Natural killer cell treated with Interleukin-12 subunit alpha and Interleukin-12 subunit beta and Interleukin-15 and Interleukin-18, amount 100 ng/mL, for 72 hours (primary cell): Measurements from ENCODE around the gene OR11H6. TPM values are rescaled to one million over a fixed set of nuclear protein-coding genes. Genes with fewer than 3 reads are reported as not detected.
"Not testable (repeated sequence)": the region's sequence is repeated elsewhere in the genome, so short reads cannot be mapped to it uniquely, and the experiment has no call there.

Experiments used
- ATAC-seq, 2 donors: fragments of 150-1000 bp; cut with Tn5 transposase in 1 of 2; sonication (Bioruptor Pico), chemical (Tn5 transposase) in 1 of 2; 2 replicates each; pipeline ENCODE4 v1.10.0; 2021
- DNase-seq: peaks from one replicate; pipeline ENCODE4 v3.0.0; 2022; ENCODE audit warnings: low spot score
- H3K27ac Mint-ChIP-seq, 2 donors: 1 replicate in 1 of 2; 2 replicates in 1 of 2; pipeline ENCODE4 v1.8.0; 2022; ENCODE audit warnings: mixed read lengths in 2 of 2, mild to moderate bottlenecking in 1 of 2, moderate library complexity in 1 of 2
- H3K27me3 Mint-ChIP-seq, 2 donors: 1 replicate in 1 of 2; 2 replicates in 1 of 2; pipeline ENCODE4 v1.8.0; 2022; ENCODE audit warnings: mixed read lengths in 2 of 2
- H3K36me3 Mint-ChIP-seq: one replicate; pipeline ENCODE4 v1.8.0; 2022; ENCODE audit warnings: mixed read lengths
- H3K4me1 Mint-ChIP-seq, 2 donors: 1 replicate in 1 of 2; 2 replicates in 1 of 2; pipeline ENCODE4 v1.8.0; 2022; ENCODE audit warnings: low read depth in 2 of 2, mixed read lengths in 2 of 2, mild to moderate bottlenecking in 1 of 2
- H3K4me3 Mint-ChIP-seq: one replicate; pipeline ENCODE4 v1.8.0; 2022; ENCODE audit warnings: mixed read lengths
- H3K9me3 Mint-ChIP-seq: 2 replicates; pipeline ENCODE4 v1.8.0; 2022; ENCODE audit warnings: mixed read lengths
- total RNA-seq, 2 donors: library from RNA; stranded (reverse); gene quantifications; one replicate each; pipeline ENCODE4 v1.2.3, GENCODE V29; 2022

OR11H6 gene, protein sequence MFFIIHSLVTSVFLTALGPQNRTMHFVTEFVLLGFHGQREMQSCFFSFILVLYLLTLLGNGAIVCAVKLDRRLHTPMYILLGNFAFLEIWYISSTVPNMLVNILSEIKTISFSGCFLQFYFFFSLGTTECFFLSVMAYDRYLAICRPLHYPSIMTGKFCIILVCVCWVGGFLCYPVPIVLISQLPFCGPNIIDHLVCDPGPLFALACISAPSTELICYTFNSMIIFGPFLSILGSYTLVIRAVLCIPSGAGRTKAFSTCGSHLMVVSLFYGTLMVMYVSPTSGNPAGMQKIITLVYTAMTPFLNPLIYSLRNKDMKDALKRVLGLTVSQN
- total RNA-seq: not detected

- Mint-ChIP-seq H3K9me3 (peaks cover 7% of the 10 kb centered on the region), H3K4me1 (no peaks in the 10 kb centered on the region), H3K4me3 (no peak within 1 kb of the TSS), H3K36me3 (no peaks in the 10 kb centered on the region), H3K27ac (no peak within 1 kb of the TSS), H3K27me3 (peaks cover 4 to 11% of the 10 kb centered on the region in 2 donors)
- ATAC-seq (no peak), DNase-seq (no peak)
Measured at GRCh38 chr14:20223410-20223809, at the start of gene OR11H6. Gene OR11H6, plus strand, starts transcription at chr14:20223710. Its CDS starts 0 bp downstream, at chr14:20223710.

DNA sequence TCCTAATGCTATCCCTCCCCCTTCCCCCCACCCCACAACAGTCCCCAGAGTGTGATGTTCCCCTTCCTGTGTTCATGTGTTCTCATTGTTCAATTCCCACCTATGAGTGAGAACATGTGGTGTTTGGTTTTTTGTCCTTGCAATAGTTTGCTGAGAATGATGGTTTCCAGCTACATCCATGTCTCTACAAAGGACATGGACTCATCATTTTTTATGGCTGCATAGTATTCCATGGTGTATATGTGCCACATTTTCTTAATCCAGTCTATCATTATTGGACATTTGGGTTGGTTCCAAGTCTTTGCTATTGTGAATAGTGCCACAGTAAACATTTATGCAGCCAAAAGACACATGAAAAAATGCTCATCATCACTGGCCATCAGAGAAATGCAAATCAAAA is 49.3 kb upstream of the OR11H6 start:
- H3K4me1 Mint-ChIP-seq, H3K4me3 Mint-ChIP-seq, H3K27ac Mint-ChIP-seq, H3K36me3 Mint-ChIP-seq, H3K9me3 Mint-ChIP-seq, ATAC-seq, H3K27me3 Mint-ChIP-seq, DNase-seq: not testable (repeated sequence)

DNA sequence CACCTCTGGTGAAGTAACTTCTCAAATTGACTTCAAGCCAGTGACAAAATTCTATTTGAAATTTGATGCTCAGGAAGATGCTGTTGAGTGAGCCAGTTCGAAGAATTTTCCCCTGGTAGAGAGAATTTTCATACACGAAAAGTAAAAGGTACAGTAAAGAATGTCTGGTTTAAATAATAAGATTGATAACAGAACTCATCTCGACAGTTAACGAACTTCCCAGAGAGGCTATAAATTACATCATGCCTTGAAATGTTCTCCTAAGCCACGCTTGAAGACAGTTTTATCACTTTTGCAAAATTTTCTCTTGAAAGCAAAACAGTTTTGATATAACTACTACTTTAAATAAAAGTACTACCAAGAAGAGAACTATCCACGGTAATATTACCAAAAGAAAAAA is 47.2 kb upstream of the OR11H6 start:
- ATAC-seq (no peak), DNase-seq (no peak)
- Mint-ChIP-seq H3K4me3 (no peak overlapping the region), H3K4me1 (no peaks in the 10 kb centered on the region), H3K27me3 (peaks cover 0 to 7% of the 10 kb centered on the region in 2 donors), H3K36me3 (no peaks in the 10 kb centered on the region), H3K27ac (no peak overlapping the region), H3K9me3 (no peaks in the 10 kb centered on the region)

DNA sequence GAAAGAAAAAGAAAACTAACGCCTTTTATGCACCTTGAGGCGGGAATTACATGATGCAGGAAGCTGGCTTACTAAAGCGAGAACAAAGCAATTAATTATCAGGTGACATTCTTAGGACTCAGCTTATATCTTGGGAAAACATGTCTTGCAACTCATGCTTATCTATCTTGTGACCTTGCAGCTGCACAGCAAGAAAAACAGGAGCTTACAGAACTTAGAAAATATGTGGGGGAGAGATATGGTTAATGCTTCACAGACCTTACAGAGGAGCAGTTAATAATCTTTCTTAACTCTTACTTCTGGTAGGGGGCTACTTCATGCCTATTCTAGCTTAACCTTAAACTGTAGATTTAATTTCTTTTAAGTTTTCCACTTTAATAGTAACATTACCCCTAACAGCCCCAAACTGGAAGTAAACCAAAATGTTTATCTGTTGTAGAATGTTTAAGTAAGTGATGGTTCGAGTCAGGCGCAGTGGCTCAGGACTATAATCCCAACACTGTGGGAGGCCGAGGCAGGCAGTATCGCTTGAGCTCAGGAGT is 46.0 kb upstream of the OR11H6 start:
- DNase-seq: no peak
- no peaks in the 10 kb centered on the region for H3K9me3 Mint-ChIP-seq
- H3K27ac Mint-ChIP-seq: no peak overlapping the region
- H3K27me3 Mint-ChIP-seq: peaks cover 0 to 14% of the 10 kb centered on the region in 2 donors
- no peak for ATAC-seq
- no peaks in the 10 kb centered on the region for H3K36me3 Mint-ChIP-seq
- no peak overlapping the region for H3K4me3 Mint-ChIP-seq
- no peaks in the 10 kb centered on the region for H3K4me1 Mint-ChIP-seq

GRCh38 chr14:20179218-20179617 is 44.3 kb upstream of the OR11H6 start:
- Mint-ChIP-seq H3K36me3 (no peaks in the 10 kb centered on the region), H3K27ac (no peak overlapping the region), H3K27me3 (peaks cover 0 to 14% of the 10 kb centered on the region in 2 donors), H3K4me3 (no peak overlapping the region), H3K9me3 (no peaks in the 10 kb centered on the region), H3K4me1 (no peaks in the 10 kb centered on the region)
- DNase-seq (no peak), ATAC-seq (no peak)

DNA sequence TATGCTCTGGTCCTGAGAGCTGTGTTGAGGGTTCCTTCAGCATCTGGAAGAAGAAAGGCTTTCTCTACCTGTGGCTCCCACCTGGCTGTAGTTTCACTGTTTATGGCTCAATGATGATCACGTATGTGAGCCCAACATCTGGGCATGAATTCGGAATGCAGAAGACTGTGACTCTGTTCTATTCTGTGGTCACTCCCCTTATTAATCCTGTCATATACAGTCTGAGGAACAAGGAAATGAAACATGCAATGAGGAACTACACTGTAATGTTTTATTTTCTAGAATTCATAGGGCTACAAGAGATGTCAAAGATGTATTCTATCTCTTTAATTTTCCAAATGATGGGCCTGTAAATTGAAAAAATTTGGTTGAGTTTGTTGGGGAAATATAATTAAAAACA is 43.6 kb upstream of the OR11H6 start:
- Mint-ChIP-seq H3K9me3 (no peaks in the 10 kb centered on the region), H3K4me1 (no peaks in the 10 kb centered on the region), H3K27ac (no peak overlapping the region), H3K27me3 (peaks cover 0 to 14% of the 10 kb centered on the region in 2 donors), H3K36me3 (no peaks in the 10 kb centered on the region), H3K4me3 (no peak overlapping the region)
- DNase-seq: no peak
- no peak for ATAC-seq

- peaks cover 1 to 17% of the 10 kb centered on the region in 2 donors for H3K27me3 Mint-ChIP-seq
- DNase-seq (no peak), ATAC-seq (no peak)
- H3K27ac Mint-ChIP-seq: no peak overlapping the region
- peaks cover 1% of the 10 kb centered on the region for H3K9me3 Mint-ChIP-seq
- no peak overlapping the region for H3K4me3 Mint-ChIP-seq
- H3K4me1 Mint-ChIP-seq: no peaks in the 10 kb centered on the region
- no peaks in the 10 kb centered on the region for H3K36me3 Mint-ChIP-seq
Measured at GRCh38 chr14:20180486-20180885, 43.0 kb upstream of the OR11H6 start.

GRCh38 chr14:20184181-20184580 is 39.3 kb upstream of the OR11H6 start:
- no peaks in the 10 kb centered on the region for H3K36me3 Mint-ChIP-seq
- no peak for DNase-seq
- H3K4me1 Mint-ChIP-seq: no peaks in the 10 kb centered on the region
- H3K9me3 Mint-ChIP-seq: peaks cover 3% of the 10 kb centered on the region
- H3K27me3 Mint-ChIP-seq: peaks cover 5 to 43% of the 10 kb centered on the region in 2 donors
- H3K4me3 Mint-ChIP-seq: no peak overlapping the region
- H3K27ac Mint-ChIP-seq: no peak overlapping the region
- no peak for ATAC-seq

GRCh38 chr14:20190596-20190995 is 32.9 kb upstream of the OR11H6 start, which contains the start of gene OR11G2:
Gene OR11G2, plus strand, starts transcription at chr14:20190896. Its CDS starts 6,542 bp downstream, at chr14:20197438.
- Mint-ChIP-seq H3K27ac (no peak within 1 kb of the TSS), H3K4me1 (no peaks in the 10 kb centered on the region), H3K36me3 (no peaks in the 10 kb centered on the region), H3K9me3 (peaks cover 1% of the 10 kb centered on the region), H3K27me3 (peaks cover 10 to 36% of the 10 kb centered on the region in 2 donors), H3K4me3 (no peak within 1 kb of the TSS)
- no peak for ATAC-seq
- no peak for DNase-seq

- no peaks in the 10 kb centered on the region for H3K36me3 Mint-ChIP-seq
- H3K4me1 Mint-ChIP-seq: no peaks in the 10 kb centered on the region
- ATAC-seq: no peak
- no peak for DNase-seq
- no peak overlapping the region for H3K27ac Mint-ChIP-seq
- H3K27me3 Mint-ChIP-seq: peaks cover 10 to 29% of the 10 kb centered on the region in 2 donors
- H3K4me3 Mint-ChIP-seq: no peak overlapping the region
- no peaks in the 10 kb centered on the region for H3K9me3 Mint-ChIP-seq
Measured at GRCh38 chr14:20191396-20191795, 32.1 kb upstream of the OR11H6 start.

GRCh38 chr14:20194101-20194500 is 29.4 kb upstream of the OR11H6 start:
- no peak for ATAC-seq
- Mint-ChIP-seq H3K36me3 (no peaks in the 10 kb centered on the region), H3K4me1 (no peaks in the 10 kb centered on the region), H3K9me3 (peaks cover 6% of the 10 kb centered on the region), H3K27me3 (peaks cover 15 to 20% of the 10 kb centered on the region in 2 donors), H3K27ac (no peak overlapping the region), H3K4me3 (no peak overlapping the region)
- DNase-seq: no peak

GRCh38 chr14:20195170-20195569 is 28.3 kb upstream of the OR11H6 start:
- not testable (repeated sequence) for H3K9me3 Mint-ChIP-seq, H3K27ac Mint-ChIP-seq, H3K4me3 Mint-ChIP-seq, H3K4me1 Mint-ChIP-seq, ATAC-seq, H3K36me3 Mint-ChIP-seq, DNase-seq
- H3K27me3 Mint-ChIP-seq: peaks cover 15 to 20% of the 10 kb centered on the region in 2 donors

DNA sequence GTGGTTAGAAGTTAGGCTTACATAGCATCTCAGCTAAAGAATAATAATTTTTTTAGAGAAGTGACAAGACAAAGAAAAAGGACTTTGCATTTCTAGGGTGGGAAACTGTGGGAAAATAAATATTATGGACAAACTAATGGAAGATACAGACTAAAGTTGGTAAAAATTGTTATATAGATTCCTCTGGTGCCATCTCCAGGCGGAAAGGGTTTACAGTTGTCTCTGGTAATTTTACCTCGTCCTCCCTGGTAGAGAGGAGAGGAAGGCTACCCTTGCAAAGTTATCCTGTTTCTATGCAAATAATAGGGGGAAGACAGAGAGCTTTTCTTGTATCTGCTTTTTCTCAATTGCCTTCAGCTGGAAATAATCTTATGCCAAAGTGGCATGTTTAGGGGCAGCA is 27.6 kb upstream of the OR11H6 start:
- DNase-seq (no peak), ATAC-seq (no peak)
- peaks cover 15 to 20% of the 10 kb centered on the region in 2 donors for H3K27me3 Mint-ChIP-seq
- H3K27ac Mint-ChIP-seq: no peak overlapping the region
- no peak overlapping the region for H3K4me3 Mint-ChIP-seq
- peaks cover 6% of the 10 kb centered on the region for H3K9me3 Mint-ChIP-seq
- H3K4me1 Mint-ChIP-seq: no peaks in the 10 kb centered on the region
- no peaks in the 10 kb centered on the region for H3K36me3 Mint-ChIP-seq

DNA sequence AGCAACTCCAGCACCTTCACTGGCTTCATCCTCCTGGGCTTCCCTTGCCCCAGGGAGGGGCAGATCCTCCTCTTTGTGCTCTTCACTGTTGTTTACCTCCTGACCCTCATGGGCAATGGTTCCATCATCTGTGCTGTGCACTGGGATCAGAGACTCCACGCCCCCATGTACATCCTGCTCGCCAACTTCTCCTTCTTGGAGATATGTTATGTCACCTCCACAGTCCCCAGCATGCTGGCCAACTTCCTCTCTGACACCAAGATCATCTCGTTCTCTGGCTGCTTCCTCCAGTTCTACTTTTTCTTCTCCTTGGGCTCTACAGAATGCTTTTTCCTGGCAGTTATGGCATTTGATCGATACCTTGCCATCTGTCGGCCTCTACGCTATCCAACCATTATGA is 26.1 kb upstream of the OR11H6 start:
- DNase-seq (no peak), ATAC-seq (no peak)
- Mint-ChIP-seq H3K27me3 (peaks cover 15 to 20% of the 10 kb centered on the region in 2 donors), H3K36me3 (no peaks in the 10 kb centered on the region), H3K27ac (no peak overlapping the region), H3K4me1 (no peaks in the 10 kb centered on the region), H3K4me3 (no peak overlapping the region), H3K9me3 (peaks cover 6% of the 10 kb centered on the region)
